ENCODE measurements around the gene NAP1L1. TPM values are rescaled to one million over a fixed set of nuclear protein-coding genes. Genes with fewer than 3 reads are reported as not detected.

The NAP1L1 gene
- total RNA-seq, 1 donor from 2014 or later = 552 TPM

DNA sequence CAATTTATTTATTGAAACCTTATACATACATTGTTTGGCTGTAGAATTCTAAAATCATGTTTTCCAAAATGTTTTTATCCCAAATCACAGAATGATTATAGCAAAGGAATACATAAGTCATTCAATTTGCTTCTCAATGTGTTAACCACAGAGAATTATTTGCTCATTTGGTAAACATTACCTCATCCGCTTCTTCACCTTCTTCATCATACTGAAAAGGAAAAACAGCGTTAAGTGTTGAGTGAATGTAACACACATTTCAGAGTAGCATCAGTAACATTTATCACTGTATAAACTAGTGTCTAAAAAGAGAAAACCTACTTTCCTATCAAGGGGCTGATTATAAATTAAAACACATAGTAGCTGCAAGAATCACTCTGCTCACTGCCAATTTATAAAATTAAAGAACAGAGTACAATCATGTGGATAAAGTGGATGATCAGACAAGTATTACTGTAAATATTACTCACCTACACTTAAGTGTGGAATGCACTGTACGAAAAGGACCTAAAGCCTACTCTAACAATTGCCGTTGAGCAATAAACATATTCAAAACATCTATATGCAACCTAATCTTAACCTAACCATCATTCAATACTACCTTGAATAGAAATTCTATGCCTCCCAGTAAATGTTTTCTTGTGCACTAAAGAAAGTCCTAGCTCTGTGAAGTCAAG is 34.8 kb downstream of the NAP1L1 start:
- Mint-ChIP-seq H3K36me3 (ENCODE audit: unreplicated experiment) (peaks cover 53% of the 10 kb centered on the region), H3K27me3 (ENCODE audit: unreplicated experiment) (no peaks in the 10 kb centered on the region), H3K9me3 (ENCODE audit: unreplicated experiment) (no peaks in the 10 kb centered on the region), H3K4me1 (ENCODE audit: unreplicated experiment) (peaks cover 7% of the 10 kb centered on the region), H3K27ac (ENCODE audit: unreplicated experiment) (no peak overlapping the region), H3K4me3 (ENCODE audit: unreplicated experiment) (no peak overlapping the region)
- TF ChIP-seq CTCF (IDR thresholded peaks at IDR 0.05) = no peak
- no peak for DNase-seq (ENCODE audit: extremely low spot score, unreplicated experiment)

DNA sequence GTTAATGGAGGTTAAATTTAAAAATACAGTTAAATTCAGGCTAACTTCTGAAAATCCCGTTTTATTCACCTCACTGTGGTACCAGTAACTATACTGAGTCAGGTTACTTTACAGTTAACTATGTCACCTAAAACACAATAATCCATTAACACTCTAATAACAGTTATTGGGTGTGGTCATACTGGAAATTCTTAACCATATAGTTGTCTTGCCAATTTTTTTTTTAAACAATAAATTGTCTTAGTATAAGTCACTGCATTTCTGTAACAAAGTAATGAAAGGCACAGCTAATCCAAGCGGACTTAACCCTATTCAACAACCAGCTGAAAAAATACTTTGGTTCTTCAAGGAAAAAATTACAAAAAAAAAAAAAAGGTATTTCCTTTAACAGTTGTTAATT is 36.7 kb downstream of the NAP1L1 start:
- no peak for DNase-seq (ENCODE audit: extremely low spot score, unreplicated experiment)
- H3K36me3 Mint-ChIP-seq (ENCODE audit: unreplicated experiment) = peaks cover 52% of the 10 kb centered on the region
- H3K27ac Mint-ChIP-seq (ENCODE audit: unreplicated experiment) = no peak overlapping the region
- H3K4me3 Mint-ChIP-seq (ENCODE audit: unreplicated experiment) = no peak overlapping the region
- H3K27me3 Mint-ChIP-seq (ENCODE audit: unreplicated experiment) = no peaks in the 10 kb centered on the region
- H3K9me3 Mint-ChIP-seq (ENCODE audit: unreplicated experiment) = no peaks in the 10 kb centered on the region
- TF ChIP-seq CTCF (IDR thresholded peaks at IDR 0.05) = no peak
- H3K4me1 Mint-ChIP-seq (ENCODE audit: unreplicated experiment) = peaks cover 7% of the 10 kb centered on the region

DNA sequence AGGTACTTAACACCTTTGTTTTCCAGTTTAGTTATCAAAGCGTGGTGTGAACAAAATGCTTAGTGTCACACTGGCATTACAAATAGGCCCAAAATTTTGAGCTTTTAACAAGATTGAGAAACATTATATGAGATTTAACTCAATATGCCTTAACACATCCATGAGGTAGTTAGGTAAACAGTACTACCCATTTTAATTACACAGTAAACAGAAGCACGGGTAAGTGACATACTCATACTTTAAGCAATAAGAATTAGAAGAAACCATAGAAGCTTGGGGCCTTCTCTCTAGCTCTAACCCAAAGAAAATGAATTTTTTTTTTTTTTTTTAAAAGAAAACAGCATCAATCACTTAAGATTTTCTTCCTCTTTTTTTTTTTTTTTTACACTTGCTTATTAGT is 37.4 kb downstream of the NAP1L1 start:
- H3K9me3 Mint-ChIP-seq (ENCODE audit: unreplicated experiment) = no peaks in the 10 kb centered on the region
- peaks cover 52% of the 10 kb centered on the region for H3K36me3 Mint-ChIP-seq (ENCODE audit: unreplicated experiment)
- H3K4me3 Mint-ChIP-seq (ENCODE audit: unreplicated experiment) = no peak overlapping the region
- H3K27me3 Mint-ChIP-seq (ENCODE audit: unreplicated experiment) = no peaks in the 10 kb centered on the region
- H3K4me1 Mint-ChIP-seq (ENCODE audit: unreplicated experiment) = peaks cover 7% of the 10 kb centered on the region
- no peak for DNase-seq (ENCODE audit: extremely low spot score, unreplicated experiment)
- no peak overlapping the region for H3K27ac Mint-ChIP-seq (ENCODE audit: unreplicated experiment)
- TF ChIP-seq CTCF (IDR thresholded peaks at IDR 0.05) = no peak

DNA sequence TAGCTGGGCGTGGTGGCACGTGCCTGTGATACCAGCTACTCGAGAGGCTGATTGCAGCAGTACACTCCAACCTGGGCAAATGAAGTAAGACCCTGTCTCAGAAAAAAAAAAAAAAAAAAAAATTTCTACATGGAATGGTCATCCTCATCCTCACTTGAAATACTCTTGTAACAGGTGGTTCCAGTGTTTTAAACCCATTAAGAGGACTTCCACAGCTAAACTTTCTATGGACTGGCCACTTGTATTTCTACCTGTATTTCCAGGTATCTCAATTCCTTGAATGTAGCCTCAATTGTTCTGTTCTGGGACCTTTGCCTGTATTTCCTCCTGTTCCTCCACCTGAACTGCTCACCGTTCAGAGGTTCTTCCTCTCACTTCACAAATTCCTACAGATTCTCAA is 41.1 kb downstream of the NAP1L1 start:
- TF ChIP-seq CTCF (IDR thresholded peaks at IDR 0.05) = no peak
- H3K36me3 Mint-ChIP-seq (ENCODE audit: unreplicated experiment) = peaks cover 26% of the 10 kb centered on the region
- no peak for DNase-seq (ENCODE audit: extremely low spot score, unreplicated experiment)

GRCh38 chr12:76042147-76042546 is 42.3 kb downstream of the NAP1L1 start:
- peaks cover 21% of the 10 kb centered on the region for H3K4me1 Mint-ChIP-seq (ENCODE audit: unreplicated experiment)
- H3K27me3 Mint-ChIP-seq (ENCODE audit: unreplicated experiment) = no peaks in the 10 kb centered on the region
- peaks cover 26% of the 10 kb centered on the region for H3K36me3 Mint-ChIP-seq (ENCODE audit: unreplicated experiment)
- TF ChIP-seq CTCF (IDR thresholded peaks at IDR 0.05) = no peak
- H3K9me3 Mint-ChIP-seq (ENCODE audit: unreplicated experiment) = no peaks in the 10 kb centered on the region
- no peak overlapping the region for H3K4me3 Mint-ChIP-seq (ENCODE audit: unreplicated experiment)
- no peak for DNase-seq (ENCODE audit: extremely low spot score, unreplicated experiment)
- H3K27ac Mint-ChIP-seq (ENCODE audit: unreplicated experiment) = no peak overlapping the region

More for the DNA sequence above, 41.1 kb downstream of the NAP1L1 start:
- no peaks in the 10 kb centered on the region for H3K27me3 Mint-ChIP-seq (ENCODE audit: unreplicated experiment)
- peaks cover 10% of the 10 kb centered on the region for H3K4me1 Mint-ChIP-seq (ENCODE audit: unreplicated experiment)
- no peaks in the 10 kb centered on the region for H3K9me3 Mint-ChIP-seq (ENCODE audit: unreplicated experiment)
- no peak overlapping the region for H3K4me3 Mint-ChIP-seq (ENCODE audit: unreplicated experiment)
- H3K27ac Mint-ChIP-seq (ENCODE audit: unreplicated experiment) = no peak overlapping the region

Data from osteocyte (in vitro differentiated cells).